KMS-11 (cell line): ENCODE measurements around the gene DENND1A.

Source experiments
- H2AFZ ChIP-seq: fragments of 200-600 bp; sonication (generic); 2 replicates; pipeline ENCODE4 v1.6.1; 2016; ENCODE audit warnings: antibody characterized with exemption, mixed run types, low read depth
- H3K27ac ChIP-seq: fragments of 200-600 bp; sonication (generic); 2 replicates; pipeline ENCODE4 v1.6.1; 2016; ENCODE audit warnings: mild to moderate bottlenecking, mixed run types
- H3K27me3 ChIP-seq: fragments of 200-600 bp; sonication (generic); 2 replicates; pipeline ENCODE4 v1.6.1; 2017; ENCODE audit warnings: mild to moderate bottlenecking, low read depth, mixed run types, moderate library complexity; ENCODE audit not compliant: insufficient read depth
- H3K36me3 ChIP-seq: fragments of 200-600 bp; sonication (generic); 2 replicates; pipeline ENCODE4 v1.6.1; 2017; ENCODE audit warnings: mild to moderate bottlenecking, mixed run types; ENCODE audit not compliant: insufficient read depth
- H3K4me1 ChIP-seq: fragments of 200-600 bp; sonication (generic); 2 replicates; pipeline ENCODE4 v1.6.1; 2016; ENCODE audit warnings: mild to moderate bottlenecking, low read depth, mixed run types; ENCODE audit not compliant: poor library complexity, severe bottlenecking
- H3K4me2 ChIP-seq: fragments of 200-600 bp; sonication (generic); 2 replicates; pipeline ENCODE4 v1.7.0; 2016; ENCODE audit warnings: mild to moderate bottlenecking, mixed run types
- H3K4me3 ChIP-seq: fragments of 200-600 bp; sonication (generic); IDR thresholded peaks from 2 replicates; pipeline ENCODE4 v1.6.1; 2017; ENCODE audit warnings: low read depth, low read length, mixed read lengths; ENCODE audit not compliant: insufficient read depth
- H3K79me2 ChIP-seq: fragments of 200-600 bp; sonication (generic); 2 replicates; pipeline ENCODE4 v1.6.1; 2016; ENCODE audit warnings: low read depth, mixed run types; ENCODE audit not compliant: insufficient read depth
- H3K9ac ChIP-seq: fragments of 200-600 bp; sonication (generic); 2 replicates; pipeline ENCODE4 v1.6.1; 2016; ENCODE audit warnings: mild to moderate bottlenecking, mixed run types
- H4K20me1 ChIP-seq: fragments of 200-600 bp; sonication (generic); 2 replicates; pipeline ENCODE4 v1.6.1; 2016; ENCODE audit warnings: mild to moderate bottlenecking, mixed run types; ENCODE audit not compliant: insufficient read depth
- TF ChIP-seq, protein P1 (sequence below): fragments of 200-600 bp; sonication (generic); conservative IDR thresholded peaks from 2 replicates; pipeline ENCODE4 v1.6.1; 2017; ENCODE audit warnings: low read depth, mild to moderate bottlenecking, antibody characterized with exemption, low read length, moderate library complexity, mixed read lengths

Gene DENND1A

DNA sequence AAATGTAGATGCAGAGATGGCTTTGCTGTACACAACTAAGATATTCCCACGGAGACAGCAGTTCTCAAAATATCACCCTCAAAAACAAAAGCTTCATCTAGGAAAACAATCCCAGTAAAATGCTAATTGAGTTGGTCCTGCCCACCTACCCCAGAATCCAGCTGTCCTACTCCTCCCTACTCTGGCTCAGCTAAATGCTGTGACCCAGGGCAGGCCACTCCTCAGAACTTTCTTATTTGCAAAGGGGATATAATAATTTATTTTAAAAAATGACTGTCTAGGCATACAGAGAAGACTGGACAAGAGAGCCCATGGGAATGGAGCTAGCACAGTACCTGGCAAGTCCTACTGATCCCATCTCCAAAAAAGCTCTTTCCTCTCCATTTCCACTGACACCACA, 411.6 kb downstream of the DENND1A start:
- Histone ChIP-seq H3K27ac (no peak overlapping the region), H4K20me1 (no peaks in the 10 kb centered on the region), H3K36me3 (no peaks in the 10 kb centered on the region), H3K27me3 (no peaks in the 10 kb centered on the region), H2AFZ (no peak overlapping the region), H3K4me2 (no peak overlapping the region), H3K4me3 (no peak overlapping the region), H3K79me2 (no peaks in the 10 kb centered on the region), H3K4me1 (no peaks in the 10 kb centered on the region), H3K9ac (no peak overlapping the region)
- TF ChIP-seq, protein P1, sequence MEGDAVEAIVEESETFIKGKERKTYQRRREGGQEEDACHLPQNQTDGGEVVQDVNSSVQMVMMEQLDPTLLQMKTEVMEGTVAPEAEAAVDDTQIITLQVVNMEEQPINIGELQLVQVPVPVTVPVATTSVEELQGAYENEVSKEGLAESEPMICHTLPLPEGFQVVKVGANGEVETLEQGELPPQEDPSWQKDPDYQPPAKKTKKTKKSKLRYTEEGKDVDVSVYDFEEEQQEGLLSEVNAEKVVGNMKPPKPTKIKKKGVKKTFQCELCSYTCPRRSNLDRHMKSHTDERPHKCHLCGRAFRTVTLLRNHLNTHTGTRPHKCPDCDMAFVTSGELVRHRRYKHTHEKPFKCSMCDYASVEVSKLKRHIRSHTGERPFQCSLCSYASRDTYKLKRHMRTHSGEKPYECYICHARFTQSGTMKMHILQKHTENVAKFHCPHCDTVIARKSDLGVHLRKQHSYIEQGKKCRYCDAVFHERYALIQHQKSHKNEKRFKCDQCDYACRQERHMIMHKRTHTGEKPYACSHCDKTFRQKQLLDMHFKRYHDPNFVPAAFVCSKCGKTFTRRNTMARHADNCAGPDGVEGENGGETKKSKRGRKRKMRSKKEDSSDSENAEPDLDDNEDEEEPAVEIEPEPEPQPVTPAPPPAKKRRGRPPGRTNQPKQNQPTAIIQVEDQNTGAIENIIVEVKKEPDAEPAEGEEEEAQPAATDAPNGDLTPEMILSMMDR: no peak

DNA sequence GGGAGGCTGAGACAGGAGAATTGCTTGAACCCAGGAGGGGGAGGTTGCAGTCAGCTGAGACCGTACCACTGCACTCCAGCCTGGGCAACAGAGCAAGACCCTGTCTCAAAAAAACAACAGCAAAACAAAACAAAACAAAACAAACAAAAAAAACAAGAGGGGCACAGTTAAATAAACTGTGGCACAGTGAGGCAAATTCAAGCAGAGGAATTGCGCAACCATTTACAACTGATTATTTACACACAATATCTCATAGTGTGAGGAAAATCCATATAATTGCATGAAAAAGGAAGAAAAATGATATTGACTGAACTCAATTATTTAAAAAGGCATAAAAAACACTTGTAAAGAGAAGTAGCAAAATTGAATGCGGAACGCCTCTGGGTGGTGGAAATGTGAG, 412.4 kb downstream of the DENND1A start:
- Histone ChIP-seq H3K27ac (no peak overlapping the region), H3K4me2 (no peak overlapping the region), H3K4me3 (no peak overlapping the region), H3K27me3 (no peaks in the 10 kb centered on the region), H3K4me1 (no peaks in the 10 kb centered on the region), H3K9ac (no peak overlapping the region), H2AFZ (no peak overlapping the region), H3K36me3 (no peaks in the 10 kb centered on the region), H4K20me1 (no peaks in the 10 kb centered on the region), H3K79me2 (no peaks in the 10 kb centered on the region)
- TF ChIP-seq, protein P1: no peak

DNA sequence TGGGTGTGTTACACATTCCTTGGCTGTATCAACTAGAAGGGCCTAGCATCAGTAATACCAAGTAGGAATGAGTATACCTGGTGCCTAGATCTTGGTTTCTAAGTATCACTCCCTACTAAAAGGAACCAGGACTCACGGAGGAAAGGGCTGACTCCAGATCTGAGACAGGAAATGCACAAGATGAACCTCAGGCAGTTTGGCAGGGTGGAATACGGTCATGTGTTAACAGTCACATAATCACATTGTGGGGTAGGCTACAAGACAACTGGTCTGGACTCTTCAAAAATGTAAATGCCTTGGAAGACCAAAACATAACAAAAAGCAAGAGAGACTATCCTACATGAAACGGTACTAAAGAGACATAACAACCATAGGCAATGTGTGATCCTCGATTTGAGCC, 415.2 kb downstream of the DENND1A start:
- no peaks in the 10 kb centered on the region for H4K20me1 ChIP-seq
- H3K4me1 ChIP-seq: no peaks in the 10 kb centered on the region
- TF ChIP-seq, protein P1: no peak
- H3K4me3 ChIP-seq: no peak overlapping the region
- no peaks in the 10 kb centered on the region for H3K27me3 ChIP-seq
- H3K9ac ChIP-seq: no peak overlapping the region
- H3K27ac ChIP-seq: no peak overlapping the region
- H3K36me3 ChIP-seq: no peaks in the 10 kb centered on the region
- no peak overlapping the region for H2AFZ ChIP-seq
- H3K4me2 ChIP-seq: no peak overlapping the region
- H3K79me2 ChIP-seq: no peaks in the 10 kb centered on the region

DNA sequence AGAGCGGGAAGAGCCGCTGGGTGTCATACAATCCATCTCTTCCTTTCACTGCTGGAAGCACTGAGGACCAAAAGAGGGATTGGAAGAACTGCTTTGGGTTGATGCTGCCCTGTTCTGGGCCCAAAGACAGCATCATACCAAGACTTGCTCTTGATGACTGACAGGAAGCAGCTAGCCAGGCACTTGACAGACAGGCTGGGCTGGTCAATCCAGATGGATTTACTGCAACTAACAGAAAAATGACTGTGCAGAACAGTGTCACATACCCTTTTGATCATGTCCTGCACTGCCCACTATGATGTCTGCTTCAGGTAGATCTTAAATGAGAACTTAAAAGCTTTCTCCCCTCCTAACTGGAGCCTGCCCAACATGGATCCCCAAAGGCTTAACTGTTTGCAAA, 416.4 kb downstream of the DENND1A start:
- Histone ChIP-seq H3K79me2 (no peaks in the 10 kb centered on the region), H3K36me3 (no peaks in the 10 kb centered on the region), H3K9ac (no peak overlapping the region), H2AFZ (no peak overlapping the region), H3K4me3 (no peak overlapping the region), H3K27me3 (no peaks in the 10 kb centered on the region), H3K4me1 (no peaks in the 10 kb centered on the region), H4K20me1 (no peaks in the 10 kb centered on the region), H3K27ac (no peak overlapping the region), H3K4me2 (no peak overlapping the region)
- TF ChIP-seq, protein P1: no peak
